ENCODE results near the gene RSPH3.

DNA sequence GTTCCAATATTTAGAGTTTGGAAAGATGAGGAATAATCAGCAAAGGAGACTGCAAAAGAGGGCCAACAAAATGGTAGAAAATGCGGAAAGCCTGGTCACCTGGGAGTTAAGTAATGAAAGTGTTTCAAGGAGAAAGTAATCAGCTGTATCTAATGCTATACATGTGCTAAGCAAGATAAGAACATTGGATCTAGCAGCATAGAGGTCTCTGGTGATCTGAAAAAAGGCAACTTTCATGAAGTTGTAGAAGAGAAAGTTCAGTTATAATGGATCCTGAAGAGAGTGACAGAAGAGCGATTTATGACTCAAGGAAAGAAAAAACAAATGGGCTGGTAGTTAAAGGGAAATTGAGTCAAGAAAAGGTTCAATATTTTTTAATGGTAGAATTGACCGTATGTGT is 4.6 kb upstream of the RSPH3 start:
- TF ChIP-seq TAF1 (CRISPR knock-in tag; IDR thresholded peaks at IDR 0.05) (no peak), ARHGAP35 (CRISPR knock-in tag; IDR thresholded peaks at IDR 0.05; ENCODE audit: borderline replicate concordance) (no peak), SIN3A (IDR thresholded peaks at IDR 0.05; ENCODE audit: borderline replicate concordance, low read depth, low read length) (no peak), HDAC6 (IDR thresholded peaks at IDR 0.05; ENCODE audit: low read depth, low read length) (no peak), SOX6 (IDR thresholded peaks at IDR 0.05) (no peak), SOX6 (CRISPR knock-in tag; IDR thresholded peaks at IDR 0.05) (no peak)
